Activated naive CD4-positive, alpha-beta T cell treated with Interleukin-2 at 50 U/mL for 16 hours (primary cell): Measurements from ENCODE around the gene VPS29.
"Not testable (repeated sequence)": the region's sequence is repeated elsewhere in the genome, so short reads cannot be mapped to it uniquely, and the experiment has no call there.

ENCODE experiments used
- DNase-seq: peaks from one replicate; pipeline ENCODE4 v3.0.0-alpha.2; 2020

VPS29 gene

DNA sequence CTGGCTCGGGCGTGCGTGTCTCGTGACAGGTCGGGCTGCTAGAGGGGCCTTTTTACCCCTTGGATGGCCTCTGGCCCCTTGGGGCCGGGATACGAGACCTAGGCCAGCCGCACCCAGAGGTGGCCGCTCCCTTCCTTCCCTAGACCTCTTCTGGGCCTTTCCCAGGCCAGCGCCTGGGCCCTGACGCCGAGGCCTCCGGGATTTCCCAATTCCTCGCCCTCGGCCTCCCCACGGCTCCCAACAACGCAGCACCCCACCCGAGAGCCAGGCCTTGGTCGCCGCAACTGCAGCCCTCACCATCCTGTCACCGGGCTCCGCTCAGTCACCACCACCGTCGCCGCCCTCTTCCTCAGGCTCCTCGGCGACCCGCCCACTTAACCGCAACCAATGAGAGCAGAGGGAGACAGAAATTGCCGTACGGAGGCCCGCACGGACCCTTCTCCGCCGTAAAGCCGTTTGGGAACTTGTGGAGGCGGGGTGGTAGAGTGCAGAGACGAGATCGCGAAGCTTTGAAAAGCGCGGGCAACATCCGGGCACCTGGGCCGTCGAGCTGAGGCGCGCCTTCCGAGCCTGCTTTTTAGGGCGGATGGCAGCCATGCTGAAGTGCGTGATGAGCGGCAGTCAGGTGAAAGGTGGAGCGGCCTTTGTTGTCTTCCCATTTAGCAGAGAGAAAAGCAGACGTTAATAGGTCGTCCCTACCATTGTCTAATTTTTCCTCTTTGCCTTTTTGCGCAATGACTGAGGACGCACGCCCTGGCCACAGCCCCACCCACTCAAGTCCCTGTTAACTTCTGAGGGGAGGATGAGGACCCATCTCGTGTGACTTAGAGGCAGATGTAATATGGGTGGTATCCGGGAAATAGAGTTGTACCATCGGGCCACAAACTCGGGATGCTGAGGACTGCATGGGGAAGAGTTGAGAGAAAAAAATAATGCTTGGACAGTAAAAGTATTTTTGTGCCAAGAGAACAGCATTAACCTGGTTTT is at the start of gene VPS29, which contains the start of gene RAD9B:
Gene VPS29 (minus strand): TSS at position 360 of the 987 bp plus-strand sequence. CDS start 60 bp downstream, at position 300.
Gene RAD9B (plus strand): TSS at position 580 of the 987 bp plus-strand sequence. CDS start 7 bp downstream, at position 587.
- peak; percentile 99 for DNase-seq

DNA sequence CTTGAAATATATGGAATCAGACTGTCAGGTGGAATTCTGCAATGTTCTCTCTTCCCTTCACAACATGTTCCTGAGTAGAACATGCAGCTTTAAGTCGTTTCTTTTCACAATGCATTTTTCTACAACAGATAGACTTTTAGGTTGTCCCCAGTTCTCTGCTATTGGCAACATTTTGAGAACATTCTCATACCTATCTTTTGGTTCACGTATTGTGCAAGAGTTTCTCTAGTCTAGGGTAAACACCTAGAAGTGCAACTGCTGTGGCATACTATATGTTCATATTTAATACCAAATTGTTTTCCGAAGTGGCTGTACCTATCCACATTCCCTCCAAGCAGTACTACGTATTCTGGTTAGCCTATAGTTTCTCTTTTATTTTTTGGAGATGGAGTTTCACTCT is 49.1 kb upstream of the VPS29 start:
- DNase-seq: no peak

DNA sequence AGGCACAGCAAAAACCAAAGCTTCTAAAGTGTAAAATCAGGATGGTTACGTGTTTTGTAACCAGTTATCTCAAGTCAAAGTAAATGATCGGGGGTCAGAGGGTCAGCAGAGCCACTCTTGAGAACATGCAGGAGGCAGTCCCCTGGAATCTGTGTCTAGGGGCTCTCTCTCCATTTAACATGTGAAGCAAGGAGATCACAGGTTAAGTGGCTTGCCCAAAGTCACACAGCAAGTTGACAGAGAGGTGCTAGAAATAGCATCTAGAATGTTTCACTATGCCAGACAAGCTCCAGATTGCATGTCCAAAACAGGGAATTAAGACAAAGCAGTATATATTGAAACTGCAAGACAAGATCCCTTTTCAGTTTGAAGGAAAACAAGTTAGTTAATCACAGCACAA is 47.8 kb upstream of the VPS29 start:
- no peak for DNase-seq

DNA sequence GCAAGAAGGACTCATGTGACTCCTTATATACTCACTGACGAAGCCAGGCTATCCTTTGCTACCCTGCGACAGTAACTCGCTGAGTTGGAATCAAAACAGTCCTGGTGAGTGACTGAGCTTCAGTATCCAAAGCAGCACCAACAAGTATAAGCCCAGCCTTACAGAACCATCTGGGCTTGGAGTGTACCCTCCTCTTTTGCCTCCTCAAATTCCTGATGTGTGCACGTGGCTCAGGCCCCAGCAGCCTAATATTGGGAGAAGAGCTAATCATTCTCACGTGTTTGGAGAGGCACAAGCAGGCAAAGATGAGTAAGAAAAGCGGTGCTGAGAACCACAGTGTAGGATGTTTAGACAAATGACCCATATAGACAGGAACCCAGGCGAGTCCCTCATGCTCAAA is 46.8 kb upstream of the VPS29 start:
- DNase-seq: no peak

DNA sequence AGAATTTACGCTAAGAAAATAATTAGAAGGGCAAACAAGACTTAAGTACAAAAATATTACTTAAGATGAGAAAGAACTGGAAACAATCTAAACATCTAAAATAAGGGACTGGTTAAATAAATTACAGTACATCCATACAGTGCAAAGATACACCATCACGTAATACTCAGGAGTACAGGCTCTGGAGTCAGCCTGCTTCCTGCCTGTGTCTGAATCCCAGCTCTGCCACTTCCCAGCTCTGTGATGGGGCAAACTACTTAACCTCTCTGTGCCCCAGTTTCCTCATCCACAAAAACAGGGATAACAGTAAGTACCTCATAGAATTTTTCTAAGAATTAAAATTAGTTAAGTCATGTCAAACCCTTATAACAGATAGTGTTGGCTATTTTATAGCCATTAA is 45.2 kb upstream of the VPS29 start:
- DNase-seq: no peak

DNA sequence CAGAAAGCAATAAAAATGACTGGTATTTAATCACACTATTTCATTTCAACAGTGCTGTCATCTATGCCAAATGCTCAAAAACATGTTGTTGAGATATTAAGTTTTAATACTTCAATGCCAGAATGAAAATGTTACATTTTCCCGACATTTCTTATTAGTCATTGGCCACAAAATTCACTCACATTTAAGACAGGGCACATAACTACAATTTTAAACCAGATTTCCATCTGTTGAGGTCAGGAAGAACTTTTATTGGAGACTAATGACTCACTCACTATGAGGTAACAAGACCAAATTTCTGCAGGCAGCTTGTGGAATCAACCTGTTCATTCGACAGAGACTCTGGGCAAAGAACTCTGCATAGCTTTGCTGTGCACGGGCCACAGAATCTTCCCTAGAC is 44.4 kb upstream of the VPS29 start:
- DNase-seq: no peak

DNA sequence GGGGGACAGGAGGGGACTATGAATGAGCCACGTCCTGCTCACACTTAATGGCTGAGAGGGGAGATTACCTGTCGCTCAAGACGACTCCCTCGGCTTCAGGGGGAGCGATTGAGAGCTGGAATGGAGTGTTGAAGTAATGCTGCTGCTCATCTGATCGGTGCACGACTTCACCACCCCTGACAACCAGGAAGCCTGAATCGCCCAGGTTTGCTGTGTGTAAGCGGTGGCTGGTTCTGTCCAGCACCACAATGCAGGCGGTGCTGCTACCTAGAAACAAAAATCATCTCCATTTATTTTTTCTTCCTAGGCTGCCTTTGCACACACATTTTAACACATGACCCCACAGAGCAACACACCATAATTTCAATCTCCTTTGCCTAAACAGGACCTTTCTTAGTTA is 43.9 kb upstream of the VPS29 start:
- no peak for DNase-seq

DNA sequence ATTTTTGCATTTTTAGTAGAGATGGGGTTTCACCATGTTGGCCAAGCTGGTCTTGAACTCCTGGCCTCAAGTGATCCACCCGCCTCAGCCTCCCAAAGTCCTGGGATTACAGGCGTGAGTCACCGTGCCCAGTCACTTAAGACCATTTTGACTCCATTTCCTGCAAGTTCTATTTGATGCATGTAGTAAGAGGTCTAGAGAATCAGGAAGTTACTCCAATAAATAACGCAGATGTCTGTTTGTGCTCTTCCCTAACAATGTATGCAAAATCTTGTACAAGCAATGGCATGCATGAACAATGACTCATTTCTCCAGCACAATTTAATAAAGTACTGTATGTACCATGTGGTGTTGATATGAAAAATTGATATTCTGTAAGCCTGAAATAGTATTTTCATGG is 43.3 kb upstream of the VPS29 start:
- DNase-seq: not testable (repeated sequence)

DNA sequence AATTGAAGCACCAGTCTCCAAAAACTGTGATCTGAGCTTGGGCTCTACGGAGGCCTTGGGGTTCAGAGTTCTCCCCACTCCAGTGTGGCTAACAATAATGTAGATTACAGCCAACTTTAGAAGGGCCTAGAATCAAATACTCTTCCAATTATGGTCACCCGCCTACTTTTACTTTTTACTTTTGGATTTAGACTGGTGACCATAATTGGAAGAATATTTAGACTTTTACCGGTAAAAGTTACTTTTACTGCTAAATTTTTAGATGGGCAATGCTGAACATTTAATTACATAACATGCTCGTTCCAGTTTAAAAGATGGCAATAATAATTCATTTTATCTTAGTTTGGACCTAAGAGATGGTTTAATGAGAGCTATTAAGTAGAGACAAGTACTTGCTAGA is 42.1 kb upstream of the VPS29 start:
- DNase-seq: no peak

DNA sequence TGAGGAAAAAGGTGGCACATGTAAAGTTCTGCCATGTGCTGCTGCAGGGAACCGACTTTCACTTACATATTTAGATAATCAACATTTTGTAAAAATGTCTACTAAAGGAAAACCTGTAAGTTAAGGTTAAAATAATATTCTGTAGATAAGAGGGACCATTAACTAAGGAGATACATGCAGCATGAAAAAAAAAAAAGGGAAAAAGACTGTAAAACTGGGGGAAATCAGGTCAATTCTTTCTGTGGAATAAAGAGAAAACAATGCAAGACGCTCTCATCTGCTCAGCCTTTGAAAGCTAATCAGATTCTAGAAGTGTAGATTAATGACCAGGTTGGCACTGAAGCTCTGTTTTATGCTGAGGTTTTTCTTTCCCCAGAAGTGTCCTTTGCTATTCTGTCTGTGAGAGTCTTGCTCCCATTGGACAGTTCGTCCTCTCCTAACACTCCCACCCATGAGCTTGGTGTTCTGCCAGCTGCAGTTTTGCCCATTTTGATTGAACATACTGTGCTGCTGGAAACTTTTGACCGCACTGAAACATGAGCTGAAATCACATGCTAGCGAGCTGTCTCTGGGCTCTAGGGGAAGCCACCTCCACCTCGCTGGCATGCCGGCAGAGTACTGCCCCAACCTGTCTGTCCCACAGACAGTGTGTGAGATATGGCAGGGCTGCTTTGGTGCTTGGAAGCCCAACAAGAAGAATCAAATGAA is 41.5 kb upstream of the VPS29 start:
- no peak for DNase-seq

DNA sequence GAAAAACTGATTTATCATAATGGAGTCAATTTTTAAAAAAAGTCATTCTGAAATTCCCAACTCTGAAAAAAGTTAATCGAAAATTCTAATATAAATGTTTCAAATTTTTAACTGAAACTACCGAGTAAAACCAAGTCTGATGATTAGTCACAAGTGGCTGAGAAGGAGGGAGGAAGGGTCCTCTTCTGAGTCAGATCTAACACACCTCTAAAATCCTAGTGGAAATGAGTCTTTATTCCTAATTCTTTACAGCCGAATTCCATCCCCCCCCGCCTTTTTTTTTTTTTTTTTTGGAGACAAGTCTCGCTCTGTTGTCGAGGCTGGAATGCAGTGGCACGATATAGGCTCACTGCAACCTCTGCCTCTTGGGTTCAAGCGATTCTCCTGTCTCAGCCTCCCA is 38.1 kb upstream of the VPS29 start:
- no peak for DNase-seq

DNA sequence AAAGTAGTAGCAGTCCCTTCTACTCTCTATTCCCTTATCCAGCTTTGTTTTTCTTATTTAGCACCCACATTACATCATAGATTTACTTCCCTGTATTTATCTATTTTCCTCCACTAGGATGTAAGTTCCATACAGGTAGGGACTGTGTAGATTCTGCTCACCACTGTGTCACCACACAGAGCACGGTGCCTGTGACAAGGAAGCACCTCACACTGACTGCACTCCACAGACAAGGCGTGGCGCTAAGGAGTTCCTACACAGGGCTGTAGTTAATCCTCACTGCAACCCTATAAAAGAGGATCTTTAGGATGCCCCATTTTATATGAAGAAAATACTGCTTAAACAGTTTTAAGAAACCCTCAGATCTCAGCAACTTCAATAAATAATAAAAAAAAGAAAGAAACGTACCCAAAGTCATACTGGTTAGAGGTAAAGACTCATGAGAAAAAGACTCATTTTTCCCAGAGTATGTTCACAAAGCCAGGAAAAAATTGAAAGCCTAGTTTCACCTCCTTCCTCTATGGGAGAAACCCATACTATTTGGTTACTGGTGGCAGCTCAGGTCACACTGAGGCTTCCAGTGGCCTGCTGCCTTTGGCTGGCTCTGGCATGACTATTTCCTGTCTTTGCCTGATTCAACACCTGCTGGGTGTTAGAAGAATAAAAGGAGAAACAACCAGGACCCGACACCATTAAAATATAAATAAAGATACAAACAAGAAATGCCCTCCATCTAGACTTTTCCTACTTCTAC is 37.1 kb upstream of the VPS29 start:
- no peak for DNase-seq

DNA sequence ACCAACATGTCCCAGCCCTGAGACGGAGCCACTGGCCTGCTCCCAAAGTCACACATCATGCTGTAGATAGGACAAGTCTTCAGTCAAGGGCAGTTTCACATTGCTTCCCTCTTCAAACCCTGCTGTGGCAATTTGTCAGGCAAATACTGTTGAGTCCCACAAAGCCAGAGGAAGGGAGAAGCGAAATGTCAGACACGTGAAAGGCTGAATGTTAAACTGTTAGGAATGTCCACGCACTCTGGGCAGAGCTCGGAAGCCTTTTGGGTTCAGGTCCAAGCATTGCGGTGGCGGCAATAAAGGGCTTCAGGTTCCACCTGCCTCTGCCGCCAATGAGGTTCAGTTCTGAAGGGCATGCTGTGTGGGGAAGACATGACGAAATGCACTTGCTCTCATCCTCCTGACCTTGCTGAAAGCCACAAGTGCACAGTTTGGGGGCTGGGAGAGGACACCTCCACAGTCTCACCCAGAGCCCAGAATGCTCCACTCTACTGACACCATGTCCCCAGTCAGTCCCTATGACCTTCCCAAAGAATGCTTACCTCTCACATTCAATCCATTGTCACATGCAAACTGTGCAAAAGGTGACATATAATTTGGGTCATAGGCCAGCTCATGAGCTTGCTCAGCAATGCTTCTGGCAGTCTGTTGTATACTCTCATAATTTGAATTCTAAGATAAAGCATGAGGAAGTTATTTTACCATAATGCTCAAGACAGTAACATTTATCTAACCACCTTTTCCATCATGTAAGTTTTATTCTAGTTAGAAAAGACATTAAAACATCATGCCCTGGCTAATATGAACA is 35.9 kb upstream of the VPS29 start:
- DNase-seq: no peak

DNA sequence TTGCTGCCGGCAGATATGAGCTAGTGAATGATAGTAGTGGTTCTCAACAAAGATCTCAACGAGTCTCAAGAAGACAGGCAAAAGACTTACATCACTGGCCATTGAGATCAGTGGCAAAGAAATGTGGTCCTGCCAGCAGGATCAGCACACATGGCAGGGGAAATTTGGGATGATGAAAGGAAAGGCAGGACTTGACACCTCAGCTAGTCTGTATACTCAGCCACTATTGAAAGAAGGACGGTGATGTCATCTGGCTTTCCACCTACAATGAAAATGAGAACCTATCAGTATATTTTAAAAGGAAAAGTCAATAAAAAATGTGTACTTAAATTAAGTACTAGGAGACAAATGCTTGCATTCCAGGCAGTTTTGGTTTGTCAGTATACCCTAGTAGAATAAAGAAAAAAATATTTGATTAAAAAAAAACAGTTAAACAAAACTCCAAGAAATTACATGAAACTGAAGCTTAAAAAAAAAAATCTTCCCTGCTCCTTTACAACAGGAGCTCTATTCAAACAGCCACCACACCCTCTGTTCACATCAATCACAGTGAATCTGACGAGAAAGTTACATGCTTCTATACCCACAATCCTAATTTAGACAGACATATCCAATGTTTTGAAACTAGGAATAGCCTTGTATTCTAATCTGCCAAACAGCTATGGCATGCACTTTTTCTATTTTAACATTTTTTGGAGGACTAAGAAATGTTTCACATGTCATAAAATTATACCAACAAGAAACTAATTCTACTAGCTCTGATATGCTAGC is 35.1 kb upstream of the VPS29 start:
- no peak for DNase-seq

DNA sequence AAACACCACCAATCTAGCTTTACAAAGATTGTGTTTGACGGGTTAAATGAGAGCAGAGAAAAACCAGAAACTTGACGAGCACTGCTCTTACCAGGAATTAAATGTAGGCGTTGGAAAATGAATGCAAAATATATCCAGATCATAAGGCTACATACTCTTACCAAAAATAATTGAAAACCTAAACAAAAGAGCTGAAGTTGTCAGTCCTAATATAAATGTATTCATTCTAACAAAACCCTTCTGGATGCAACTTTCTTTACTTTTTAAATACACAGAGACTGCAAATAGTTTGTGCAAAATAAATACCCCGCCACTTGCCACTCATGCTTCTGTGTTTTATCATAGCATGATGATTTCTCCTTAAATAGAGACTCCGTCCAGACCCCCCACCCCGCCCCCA is 32.9 kb upstream of the VPS29 start:
- DNase-seq: no peak

DNA sequence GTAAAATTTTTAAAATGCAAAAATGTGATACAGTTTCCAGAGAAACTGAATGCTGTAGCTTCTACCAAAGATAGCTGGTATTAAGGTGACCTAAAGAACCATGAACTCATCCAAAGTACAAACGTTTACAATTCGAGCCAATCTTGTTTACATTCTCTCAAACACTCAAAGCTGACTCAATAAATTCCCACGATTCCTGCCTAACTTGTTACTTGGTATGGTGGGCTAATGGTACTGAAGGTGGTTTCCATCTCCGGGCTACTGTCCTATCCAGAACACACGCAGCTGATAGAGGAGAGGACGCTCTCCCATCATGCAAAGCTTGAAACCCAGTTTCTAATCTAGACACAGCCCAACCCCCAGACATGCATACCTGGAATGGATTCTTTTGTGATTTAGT is 31.7 kb upstream of the VPS29 start:
- DNase-seq: no peak

DNA sequence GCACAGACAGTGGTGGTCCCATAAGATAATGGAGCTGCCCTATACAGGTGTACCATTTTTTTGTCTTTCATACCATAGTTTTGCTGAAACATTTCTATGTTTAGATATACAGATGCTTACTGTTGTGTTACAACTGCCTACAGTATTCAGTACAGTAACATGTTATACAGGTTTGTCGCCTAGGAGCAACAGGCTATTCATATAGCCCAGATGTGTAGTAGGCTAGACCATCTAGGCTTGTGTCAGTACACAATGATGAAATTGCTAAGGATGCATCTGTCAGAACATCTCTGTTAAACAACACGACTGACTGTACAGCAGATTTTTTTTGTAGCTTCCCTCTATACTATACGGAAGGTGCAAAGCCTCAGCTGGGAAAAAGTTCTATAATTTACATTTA is 30.7 kb upstream of the VPS29 start:
- no peak for DNase-seq

DNA sequence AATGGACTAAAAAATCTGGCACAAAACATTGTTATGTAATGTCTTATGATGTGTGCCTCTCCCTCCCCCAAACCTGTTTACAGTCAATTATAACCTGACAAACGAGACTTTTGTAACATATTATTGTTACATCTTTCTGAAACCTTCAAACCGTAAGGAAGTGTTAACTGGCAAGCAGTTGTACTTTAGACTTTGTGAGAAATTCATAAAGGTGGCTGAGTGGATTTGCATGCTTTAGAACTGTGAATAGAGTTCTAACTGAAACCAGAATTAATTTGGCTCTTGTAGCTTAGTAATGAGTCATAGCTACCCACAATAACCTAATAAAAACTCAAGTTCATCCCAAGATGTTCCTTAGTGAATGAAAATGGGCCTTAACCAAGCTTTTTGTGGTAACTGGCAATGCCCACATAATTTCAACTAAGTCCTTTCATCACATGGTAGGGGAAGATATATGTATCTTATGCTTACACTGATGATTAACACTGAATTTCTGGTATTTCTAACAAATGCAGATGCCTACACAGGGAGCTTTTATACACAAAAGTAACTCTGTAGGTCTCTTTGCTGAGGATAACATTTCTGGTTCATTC is 29.9 kb upstream of the VPS29 start:
- no peak for DNase-seq

DNA sequence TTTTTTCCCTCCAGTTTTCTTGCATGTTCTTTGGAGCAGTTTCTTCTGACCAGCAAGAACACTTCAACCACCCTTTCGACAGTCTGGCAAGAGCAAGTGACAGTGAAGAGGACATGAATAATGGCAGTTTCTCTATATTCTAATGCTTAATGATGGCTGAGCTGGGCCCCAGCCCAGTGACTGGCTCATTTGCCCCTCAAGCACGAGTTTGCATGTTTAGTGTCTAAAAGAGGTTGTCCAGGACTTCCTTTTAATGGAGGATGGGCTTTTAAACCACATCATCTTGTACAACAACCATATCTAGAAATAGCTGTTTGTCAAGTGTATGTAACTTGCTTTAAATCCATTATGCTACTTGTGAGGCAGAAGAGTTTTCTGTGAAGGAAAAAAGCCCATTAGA is 28.6 kb upstream of the VPS29 start:
- DNase-seq: no peak

DNA sequence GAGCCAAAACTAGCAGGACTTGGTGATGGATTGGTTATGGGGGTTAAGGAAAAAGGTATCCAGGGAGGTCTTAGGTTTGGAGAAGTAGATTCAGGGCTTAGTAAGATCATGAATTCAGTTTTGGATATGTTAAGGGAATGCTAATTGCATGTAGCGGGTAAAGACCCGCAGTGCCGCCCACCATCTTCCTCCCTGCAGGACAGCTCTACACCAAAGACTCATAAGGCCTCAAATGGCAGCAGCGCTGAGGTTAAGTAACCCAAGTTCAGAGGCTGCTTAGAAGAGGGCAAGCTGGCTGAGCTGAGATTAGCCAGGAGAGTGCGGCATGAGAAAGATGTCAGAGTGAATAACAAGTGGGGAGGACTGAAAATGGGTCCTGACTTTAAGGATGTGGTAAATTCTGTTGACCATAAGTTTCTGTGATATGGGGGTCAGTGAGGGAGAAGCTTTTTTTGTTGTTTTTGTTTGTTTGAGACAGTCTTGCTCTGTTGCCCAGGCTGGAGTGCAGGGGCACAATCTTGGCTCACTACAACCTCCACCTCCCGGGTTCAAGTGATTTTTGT is 26.4 kb upstream of the VPS29 start:
- no peak for DNase-seq
